T-helper 2 cell treated with Interferon-gamma antibody and Interleukin-4, amounts not matched to agents 5 μg/mL and 100 μg/mL, for 36 hours (primary cell): ENCODE measurements around the gene CLCN1.
A peak's percentile ranks its signal among the peaks of the same experiment; 100 is the strongest.
"Not testable (repeated sequence)": the region's sequence is repeated elsewhere in the genome, so short reads cannot be mapped to it uniquely, and the experiment has no call there.

ENCODE experiments used
- DNase-seq: peaks from one replicate; pipeline ENCODE4 v3.0.0; 2021; ENCODE audit warnings: low spot score
- H3K27ac Mint-ChIP-seq: one replicate; pipeline ENCODE4 v1.8.0; 2021; ENCODE audit warnings: mild to moderate bottlenecking, mixed read lengths
- H3K27me3 Mint-ChIP-seq: one replicate; pipeline ENCODE4 v1.8.0; 2021; ENCODE audit warnings: low read depth, mixed read lengths
- H3K36me3 Mint-ChIP-seq: one replicate; pipeline ENCODE4 v1.8.0; 2021; ENCODE audit warnings: low read depth, mixed read lengths
- H3K4me1 Mint-ChIP-seq: one replicate; pipeline ENCODE4 v1.8.0; 2021; ENCODE audit warnings: low read depth, mixed read lengths
- H3K4me3 Mint-ChIP-seq: one replicate; pipeline ENCODE4 v1.8.0; 2022; ENCODE audit warnings: mild to moderate bottlenecking, moderate library complexity, mixed read lengths
- H3K9me3 Mint-ChIP-seq: one replicate; pipeline ENCODE4 v1.8.0; 2021; ENCODE audit warnings: mixed read lengths

The CLCN1 gene

DNA sequence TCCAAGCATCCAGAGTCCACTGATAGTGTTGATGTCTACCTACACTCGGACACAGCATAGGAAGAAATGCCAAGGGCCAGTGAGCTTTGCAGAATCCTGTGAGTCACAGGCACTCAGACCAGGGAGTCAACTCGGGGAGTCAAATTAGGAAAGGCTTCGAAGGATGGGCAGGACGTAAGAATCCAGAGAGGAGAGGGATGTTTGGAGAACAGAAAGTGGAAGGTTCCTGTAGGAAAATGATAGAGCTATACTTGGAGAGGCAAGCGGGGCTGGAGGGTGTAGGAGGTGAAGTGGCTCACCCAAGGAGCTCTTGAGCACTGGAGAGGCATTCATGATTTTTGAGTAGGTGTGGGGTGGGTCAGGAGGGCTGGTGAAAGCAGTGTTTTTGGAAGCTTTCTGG lies 68.2 kb downstream of the CLCN1 start:
- H3K4me3 Mint-ChIP-seq = no peak overlapping the region
- no peaks in the 10 kb centered on the region for H3K27me3 Mint-ChIP-seq
- no peak for DNase-seq
- H3K36me3 Mint-ChIP-seq = peaks cover 9% of the 10 kb centered on the region
- H3K9me3 Mint-ChIP-seq = no peaks in the 10 kb centered on the region
- no peak overlapping the region for H3K27ac Mint-ChIP-seq
- peaks cover 17% of the 10 kb centered on the region for H3K4me1 Mint-ChIP-seq

DNA sequence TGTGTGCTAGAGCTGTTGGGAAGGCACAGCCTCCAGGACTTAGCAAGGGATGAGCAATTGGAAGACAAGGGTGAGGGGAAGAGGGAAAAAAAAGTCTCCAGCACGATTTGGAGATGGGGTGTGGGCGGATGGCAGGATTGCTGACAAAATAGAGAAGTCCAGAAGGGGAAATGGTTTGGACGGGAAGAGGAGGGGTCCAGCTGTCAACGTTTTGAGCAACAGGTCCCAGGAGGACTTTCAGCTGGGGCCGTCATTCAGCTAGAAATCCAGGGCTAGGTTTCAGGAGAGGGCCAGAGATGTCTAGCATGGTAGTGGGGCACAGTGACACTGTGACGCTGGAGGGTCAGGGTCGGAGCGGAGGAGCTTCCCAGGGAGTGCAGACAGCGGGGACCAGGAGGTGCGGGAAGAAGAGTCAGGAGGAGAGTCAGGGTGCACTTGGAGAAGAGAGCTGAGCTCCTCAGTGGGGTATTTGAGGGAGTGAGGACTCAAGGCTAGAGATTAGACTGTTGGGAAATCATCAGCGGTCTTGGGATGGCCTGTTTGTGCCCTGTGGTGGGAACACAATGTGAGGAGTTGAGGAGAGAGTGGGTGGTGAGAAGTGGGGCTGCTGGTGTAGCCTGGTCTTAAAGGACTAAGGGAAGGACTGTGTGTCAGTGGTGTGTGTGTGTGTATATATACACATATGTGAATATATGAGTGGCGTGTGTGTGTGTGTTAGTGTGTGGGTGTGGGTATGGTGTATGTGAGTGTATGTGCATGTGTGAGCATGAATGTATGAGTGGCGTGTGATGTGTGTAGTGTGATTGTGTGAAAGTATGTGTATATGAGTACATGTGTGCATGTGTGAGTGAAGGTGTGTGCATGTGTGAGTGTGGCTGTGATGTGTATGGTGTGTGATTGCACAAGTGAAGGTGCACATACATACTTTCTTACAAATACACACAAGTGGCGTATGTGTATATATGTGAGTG lies 69.0 kb downstream of the CLCN1 start:
- Mint-ChIP-seq H3K4me3 (no peak overlapping the region), H3K4me1 (peaks cover 15% of the 10 kb centered on the region), H3K27ac (no peak overlapping the region), H3K36me3 (peaks cover 17% of the 10 kb centered on the region), H3K27me3 (no peaks in the 10 kb centered on the region), H3K9me3 (no peaks in the 10 kb centered on the region)
- DNase-seq = no peak

DNA sequence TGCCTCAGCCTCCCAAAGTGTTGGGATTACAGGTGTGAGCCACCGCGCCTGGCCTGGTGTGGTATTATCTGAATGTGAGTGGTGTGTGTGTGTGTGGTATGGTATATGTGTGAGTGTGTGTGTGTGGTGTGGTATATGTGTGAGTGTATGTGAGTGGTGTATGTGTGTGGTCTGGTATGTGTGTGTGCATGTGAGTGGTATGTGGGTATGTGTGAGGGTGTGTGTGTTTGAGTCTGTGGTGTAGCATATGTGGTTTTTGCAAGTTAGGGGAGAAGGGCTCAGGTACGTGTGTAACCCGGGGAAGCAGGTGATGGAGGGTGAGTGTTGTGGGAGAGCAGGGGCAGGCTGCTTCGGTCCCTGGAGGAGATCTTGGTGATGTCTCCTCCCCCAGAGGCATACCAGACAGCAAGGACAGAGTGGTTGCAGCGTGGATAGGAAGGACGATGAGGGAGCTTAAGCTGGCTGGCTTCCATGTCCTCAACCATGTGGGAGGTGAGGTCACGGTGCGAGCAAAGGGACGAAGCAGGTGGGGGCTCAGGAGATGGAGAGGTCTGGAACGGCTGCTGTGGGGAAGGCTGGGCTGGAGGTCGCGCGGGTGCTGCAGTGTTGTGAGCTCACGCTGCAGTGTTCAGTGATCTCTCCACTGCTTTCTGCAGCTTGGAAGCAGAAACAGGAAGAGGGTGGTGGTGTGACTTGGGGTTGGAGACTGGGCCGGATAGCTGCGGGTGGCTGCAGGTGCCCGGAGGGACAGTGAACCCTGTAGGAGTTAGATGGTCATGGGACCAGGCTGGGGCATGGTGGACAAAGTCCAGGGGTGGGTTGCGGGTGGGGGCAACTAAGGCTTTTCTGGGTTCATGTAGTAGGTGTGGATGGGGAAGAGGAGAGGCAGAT lies 70.2 kb downstream of the CLCN1 start:
- Mint-ChIP-seq H3K4me1 (peaks cover 17% of the 10 kb centered on the region), H3K9me3 (no peaks in the 10 kb centered on the region), H3K4me3 (no peak overlapping the region), H3K36me3 (peaks cover 26% of the 10 kb centered on the region), H3K27me3 (no peaks in the 10 kb centered on the region), H3K27ac (no peak overlapping the region)
- DNase-seq = no peak

DNA sequence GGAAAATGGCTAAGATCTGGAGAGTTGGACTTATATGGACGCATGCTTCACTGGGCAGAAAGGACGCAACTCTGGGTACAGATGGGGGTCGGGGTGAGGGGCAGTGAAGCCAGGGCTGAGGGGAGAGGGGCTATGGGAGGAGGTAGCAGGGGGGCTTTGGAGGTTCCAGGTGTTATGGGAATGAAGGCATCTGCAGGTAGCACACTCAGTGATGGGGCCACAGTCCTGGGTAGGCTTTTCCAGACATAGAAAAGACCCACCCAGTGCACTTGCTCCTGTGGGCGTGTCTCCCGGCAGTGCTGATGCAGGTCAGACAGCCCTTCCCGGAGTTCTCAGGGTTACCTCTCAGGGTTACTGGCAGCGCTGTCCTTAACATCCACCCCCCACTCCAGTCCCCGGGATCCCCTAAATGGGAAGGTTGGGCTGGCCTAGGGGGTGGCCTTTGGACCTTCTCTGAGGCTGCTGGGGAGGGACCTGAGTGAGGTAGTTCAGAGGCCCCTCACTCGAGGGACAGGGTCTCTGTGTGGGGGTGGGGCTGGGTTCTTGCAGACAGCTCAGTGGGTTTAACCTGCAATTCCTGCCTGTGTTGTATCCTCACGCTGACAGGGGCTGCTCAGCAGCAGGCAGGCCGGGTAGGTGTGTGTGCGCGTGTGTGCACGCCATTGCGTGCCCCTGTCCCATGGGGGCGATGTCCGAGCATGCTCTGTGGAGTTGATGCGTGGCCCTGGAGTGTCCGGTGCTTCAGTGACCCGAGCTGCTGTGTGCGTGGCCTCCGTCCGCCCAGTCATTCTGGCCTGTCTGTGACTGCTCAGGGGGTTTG lies 71.5 kb downstream of the CLCN1 start:
- H3K27me3 Mint-ChIP-seq = no peaks in the 10 kb centered on the region
- H3K27ac Mint-ChIP-seq = no peak overlapping the region
- peaks cover 16% of the 10 kb centered on the region for H3K4me1 Mint-ChIP-seq
- no peak for DNase-seq
- no peak overlapping the region for H3K4me3 Mint-ChIP-seq
- peaks cover 30% of the 10 kb centered on the region for H3K36me3 Mint-ChIP-seq
- no peaks in the 10 kb centered on the region for H3K9me3 Mint-ChIP-seq

- peaks cover 31% of the 10 kb centered on the region for H3K36me3 Mint-ChIP-seq
- H3K9me3 Mint-ChIP-seq = no peaks in the 10 kb centered on the region
- no peak for DNase-seq
- H3K27me3 Mint-ChIP-seq = no peaks in the 10 kb centered on the region
- H3K4me1 Mint-ChIP-seq = peaks cover 10% of the 10 kb centered on the region
- no peak overlapping the region for H3K4me3 Mint-ChIP-seq
- H3K27ac Mint-ChIP-seq = no peak overlapping the region
Observed at GRCh38 chr7:143388051-143388450, 72.1 kb downstream of the CLCN1 start.

GRCh38 chr7:143388491-143389101 lies 72.7 kb downstream of the CLCN1 start:
- H3K27me3 Mint-ChIP-seq = no peaks in the 10 kb centered on the region
- no peaks in the 10 kb centered on the region for H3K9me3 Mint-ChIP-seq
- no peak overlapping the region for H3K4me3 Mint-ChIP-seq
- H3K27ac Mint-ChIP-seq = no peak overlapping the region
- H3K4me1 Mint-ChIP-seq = peaks cover 8% of the 10 kb centered on the region
- peaks cover 31% of the 10 kb centered on the region for H3K36me3 Mint-ChIP-seq
- DNase-seq = no peak

DNA sequence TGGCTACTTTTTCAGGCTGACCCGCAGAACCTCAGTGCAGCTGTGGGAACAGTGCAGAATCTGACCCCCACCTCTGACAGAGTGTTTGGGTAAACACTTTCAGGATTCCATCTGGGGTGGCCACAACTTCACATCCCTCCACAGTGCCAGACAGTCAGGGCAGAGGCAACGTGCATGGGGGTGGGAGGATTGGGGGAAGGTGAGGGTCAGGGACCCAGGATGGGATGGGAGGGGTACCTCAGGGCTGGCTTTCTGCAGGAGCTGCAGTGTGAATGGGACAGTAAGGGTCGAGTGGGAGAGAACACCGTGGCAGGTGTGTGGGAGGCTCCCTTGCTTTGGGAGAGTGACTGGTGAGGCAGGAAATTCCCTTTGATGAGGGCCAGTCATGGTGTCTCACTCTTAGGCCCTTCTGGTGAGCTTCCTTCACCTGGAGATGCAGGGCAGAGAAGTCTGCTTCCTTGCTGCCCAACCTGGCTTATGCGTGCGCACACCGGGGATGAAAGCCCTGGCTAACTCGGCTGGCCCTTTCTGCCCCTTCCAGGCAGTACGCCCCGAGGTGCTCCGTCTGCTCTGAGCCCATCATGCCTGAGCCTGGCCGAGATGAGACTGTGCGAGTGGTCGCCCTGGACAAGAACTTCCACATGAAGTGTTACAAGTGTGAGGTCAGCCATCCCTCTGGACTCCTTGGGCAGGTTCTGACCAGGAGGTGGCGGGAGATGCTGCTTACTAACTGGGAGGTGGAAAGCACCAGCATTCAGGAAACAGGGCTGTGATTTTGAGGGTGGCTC lies 73.6 kb downstream of the CLCN1 start:
- Mint-ChIP-seq H3K27ac (peak overlapping the region; percentile 60), H3K4me3 (no peak overlapping the region), H3K9me3 (no peaks in the 10 kb centered on the region), H3K36me3 (peaks cover 31% of the 10 kb centered on the region), H3K4me1 (peaks cover 8% of the 10 kb centered on the region), H3K27me3 (no peaks in the 10 kb centered on the region)
- no peak for DNase-seq

GRCh38 chr7:143390104-143390772 lies 74.3 kb downstream of the CLCN1 start:
- H3K27me3 Mint-ChIP-seq = no peaks in the 10 kb centered on the region
- H3K4me3 Mint-ChIP-seq = no peak overlapping the region
- DNase-seq = no peak
- H3K4me1 Mint-ChIP-seq = peaks cover 10% of the 10 kb centered on the region
- no peaks in the 10 kb centered on the region for H3K9me3 Mint-ChIP-seq
- H3K27ac Mint-ChIP-seq = peak overlapping the region; percentile 60
- H3K36me3 Mint-ChIP-seq = peaks cover 31% of the 10 kb centered on the region

GRCh38 chr7:143390773-143391317 lies 74.9 kb downstream of the CLCN1 start:
- peaks cover 31% of the 10 kb centered on the region for H3K36me3 Mint-ChIP-seq

GRCh38 chr7:143391462-143392404 lies 75.8 kb downstream of the CLCN1 start:
- H3K4me3 Mint-ChIP-seq = no peak overlapping the region
- no peaks in the 10 kb centered on the region for H3K27me3 Mint-ChIP-seq
- H3K36me3 Mint-ChIP-seq = peaks cover 31% of the 10 kb centered on the region
- no peak for DNase-seq
- H3K27ac Mint-ChIP-seq = no peak overlapping the region
- H3K4me1 Mint-ChIP-seq = peaks cover 11% of the 10 kb centered on the region
- H3K9me3 Mint-ChIP-seq = no peaks in the 10 kb centered on the region

More at GRCh38 chr7:143390773-143391317, 74.9 kb downstream of the CLCN1 start:
- peaks cover 11% of the 10 kb centered on the region for H3K4me1 Mint-ChIP-seq
- DNase-seq = no peak
- H3K4me3 Mint-ChIP-seq = no peak overlapping the region
- H3K9me3 Mint-ChIP-seq = no peaks in the 10 kb centered on the region
- no peak overlapping the region for H3K27ac Mint-ChIP-seq
- no peaks in the 10 kb centered on the region for H3K27me3 Mint-ChIP-seq

DNA sequence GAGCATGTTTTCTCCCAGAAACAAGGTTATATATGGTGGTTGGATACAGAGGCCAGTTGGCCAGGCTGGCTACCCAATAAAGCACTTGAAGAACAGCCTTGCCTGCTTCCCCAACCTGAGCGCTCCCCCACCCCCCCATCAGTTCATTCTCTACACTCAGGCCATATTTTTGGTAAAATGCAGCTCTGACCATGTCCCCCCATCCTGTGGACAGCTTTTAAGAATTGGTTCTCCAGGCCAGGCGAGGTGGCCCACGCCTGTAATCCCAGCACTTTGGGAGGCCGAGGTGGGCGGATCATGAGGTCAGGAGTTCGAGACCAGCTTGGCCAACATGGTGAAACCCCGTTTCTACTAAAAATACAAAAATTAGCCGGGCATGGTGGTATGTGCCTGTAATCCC lies 76.5 kb downstream of the CLCN1 start:
- DNase-seq, H3K4me3 Mint-ChIP-seq, H3K27me3 Mint-ChIP-seq, H3K9me3 Mint-ChIP-seq, H3K27ac Mint-ChIP-seq: not testable (repeated sequence)
- peaks cover 31% of the 10 kb centered on the region for H3K36me3 Mint-ChIP-seq
- peaks cover 11% of the 10 kb centered on the region for H3K4me1 Mint-ChIP-seq
